Breast epithelium (tissue), 4 donors: ENCODE results near the gene CPTP. TPM values are rescaled to one million over a fixed set of nuclear protein-coding genes. Genes with fewer than 3 reads are reported as not detected.

Experiments
- DNase-seq, 2 donors: peaks; one replicate each; pipeline ENCODE4 v3.0.0-alpha.2; 2019; ENCODE audit warnings: low spot score in 2 of 2
- H3K27ac ChIP-seq, 2 donors: fragments of 200-600 bp; sonication (generic) in 1 of 2; one replicate each; pipeline ENCODE4 v1.5.1; 2016 to 2019; ENCODE audit warnings: mild to moderate bottlenecking in 1 of 2
- H3K27me3 ChIP-seq, 2 donors: fragments of 200-600 bp; sonication (generic) in 1 of 2; one replicate each; pipeline versions ENCODE4 v1.5.1 to v1.6.0; 2017 to 2019; ENCODE audit warnings: control low read depth in 1 of 2, mild to moderate bottlenecking in 1 of 2
- H3K36me3 ChIP-seq: fragments of 200-600 bp; one replicate; pipeline ENCODE4 v1.5.1; 2019
- H3K4me1 ChIP-seq, 2 donors: fragments of 200-600 bp; sonication (generic); one replicate each; pipeline ENCODE4 v1.5.1; 2016 to 2019; ENCODE audit warnings: control low read depth in 1 of 2
- H3K4me3 ChIP-seq, 3 donors: fragments of 200-600 bp; sonication (generic); 1 replicate in 2 of 3; 2 replicates in 1 of 3; pipeline ENCODE4 v1.5.1; 2016 to 2019; ENCODE audit warnings: mild to moderate bottlenecking in 3 of 3, moderate library complexity in 2 of 3
- H3K9me3 ChIP-seq, 2 donors: fragments of 200-600 bp; sonication (generic) in 1 of 2; one replicate each; pipeline ENCODE4 v1.5.1; 2016 to 2019; ENCODE audit warnings: control low read depth in 1 of 2
- POLR2A ChIP-seq: fragments of 450-650 bp; IDR thresholded peaks from one replicate; pipeline ENCODE4 v1.6.1; 2016; ENCODE audit warnings: antibody characterized with exemption, mild to moderate bottlenecking, moderate library complexity
- POLR2AphosphoS5 ChIP-seq, 3 donors: sonication (generic); formaldehyde crosslinking; IDR thresholded peaks; one replicate each; pipeline ENCODE4 v1.6.1; 2017; ENCODE audit warnings: antibody characterized with exemption in 3 of 3
- intact Hi-C: fragments of 100-400 bp; cut with DNase I; formaldehyde crosslinking; loops from one replicate; pipeline ENCODE4 v1.15.1; 2023; ENCODE audit warnings: low total_unique reads
- total RNA-seq, 3 donors: library from RNA; depleted of rRNA; stranded (reverse); fragments of >200 nt; gene quantifications; one replicate each; pipeline ENCODE4 v1.1.0, GENCODE V29; 2016
- TF ChIP-seq, protein P1 (sequence below), 3 donors: fragments of 450-650 bp; IDR thresholded peaks; one replicate each; pipeline ENCODE4 v1.5.1; 2016 to 2017; ENCODE audit warnings: antibody characterized with exemption in 3 of 3, mild to moderate bottlenecking in 3 of 3, moderate library complexity in 3 of 3

The CPTP gene
- total RNA-seq, 3 donors from 2014 or later = 9.0 to 16.4 (median 13.4) TPM

DNA sequence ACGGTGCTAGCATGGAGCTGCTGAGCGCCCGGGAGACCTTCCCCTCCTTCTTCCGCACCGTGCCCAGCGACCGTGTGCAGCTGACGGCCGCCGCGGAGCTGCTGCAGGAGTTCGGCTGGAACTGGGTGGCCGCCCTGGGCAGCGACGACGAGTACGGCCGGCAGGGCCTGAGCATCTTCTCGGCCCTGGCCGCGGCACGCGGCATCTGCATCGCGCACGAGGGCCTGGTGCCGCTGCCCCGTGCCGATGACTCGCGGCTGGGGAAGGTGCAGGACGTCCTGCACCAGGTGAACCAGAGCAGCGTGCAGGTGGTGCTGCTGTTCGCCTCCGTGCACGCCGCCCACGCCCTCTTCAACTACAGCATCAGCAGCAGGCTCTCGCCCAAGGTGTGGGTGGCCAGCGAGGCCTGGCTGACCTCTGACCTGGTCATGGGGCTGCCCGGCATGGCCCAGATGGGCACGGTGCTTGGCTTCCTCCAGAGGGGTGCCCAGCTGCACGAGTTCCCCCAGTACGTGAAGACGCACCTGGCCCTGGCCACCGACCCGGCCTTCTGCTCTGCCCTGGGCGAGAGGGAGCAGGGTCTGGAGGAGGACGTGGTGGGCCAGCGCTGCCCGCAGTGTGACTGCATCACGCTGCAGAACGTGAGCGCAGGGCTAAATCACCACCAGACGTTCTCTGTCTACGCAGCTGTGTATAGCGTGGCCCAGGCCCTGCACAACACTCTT, 7.6 kb downstream of the CPTP start:
- peak overlapping the region in 2 of 3 donors; percentile 15 to 47 for H3K4me3 ChIP-seq
- TF ChIP-seq, protein P1, sequence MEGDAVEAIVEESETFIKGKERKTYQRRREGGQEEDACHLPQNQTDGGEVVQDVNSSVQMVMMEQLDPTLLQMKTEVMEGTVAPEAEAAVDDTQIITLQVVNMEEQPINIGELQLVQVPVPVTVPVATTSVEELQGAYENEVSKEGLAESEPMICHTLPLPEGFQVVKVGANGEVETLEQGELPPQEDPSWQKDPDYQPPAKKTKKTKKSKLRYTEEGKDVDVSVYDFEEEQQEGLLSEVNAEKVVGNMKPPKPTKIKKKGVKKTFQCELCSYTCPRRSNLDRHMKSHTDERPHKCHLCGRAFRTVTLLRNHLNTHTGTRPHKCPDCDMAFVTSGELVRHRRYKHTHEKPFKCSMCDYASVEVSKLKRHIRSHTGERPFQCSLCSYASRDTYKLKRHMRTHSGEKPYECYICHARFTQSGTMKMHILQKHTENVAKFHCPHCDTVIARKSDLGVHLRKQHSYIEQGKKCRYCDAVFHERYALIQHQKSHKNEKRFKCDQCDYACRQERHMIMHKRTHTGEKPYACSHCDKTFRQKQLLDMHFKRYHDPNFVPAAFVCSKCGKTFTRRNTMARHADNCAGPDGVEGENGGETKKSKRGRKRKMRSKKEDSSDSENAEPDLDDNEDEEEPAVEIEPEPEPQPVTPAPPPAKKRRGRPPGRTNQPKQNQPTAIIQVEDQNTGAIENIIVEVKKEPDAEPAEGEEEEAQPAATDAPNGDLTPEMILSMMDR (IDR thresholded peaks at IDR 0.05) = no peak
- no peak for TF ChIP-seq POLR2AphosphoS5 (IDR thresholded peaks at IDR 0.05)
- no peak for TF ChIP-seq POLR2A
- intact Hi-C loops = no loop called here

DNA sequence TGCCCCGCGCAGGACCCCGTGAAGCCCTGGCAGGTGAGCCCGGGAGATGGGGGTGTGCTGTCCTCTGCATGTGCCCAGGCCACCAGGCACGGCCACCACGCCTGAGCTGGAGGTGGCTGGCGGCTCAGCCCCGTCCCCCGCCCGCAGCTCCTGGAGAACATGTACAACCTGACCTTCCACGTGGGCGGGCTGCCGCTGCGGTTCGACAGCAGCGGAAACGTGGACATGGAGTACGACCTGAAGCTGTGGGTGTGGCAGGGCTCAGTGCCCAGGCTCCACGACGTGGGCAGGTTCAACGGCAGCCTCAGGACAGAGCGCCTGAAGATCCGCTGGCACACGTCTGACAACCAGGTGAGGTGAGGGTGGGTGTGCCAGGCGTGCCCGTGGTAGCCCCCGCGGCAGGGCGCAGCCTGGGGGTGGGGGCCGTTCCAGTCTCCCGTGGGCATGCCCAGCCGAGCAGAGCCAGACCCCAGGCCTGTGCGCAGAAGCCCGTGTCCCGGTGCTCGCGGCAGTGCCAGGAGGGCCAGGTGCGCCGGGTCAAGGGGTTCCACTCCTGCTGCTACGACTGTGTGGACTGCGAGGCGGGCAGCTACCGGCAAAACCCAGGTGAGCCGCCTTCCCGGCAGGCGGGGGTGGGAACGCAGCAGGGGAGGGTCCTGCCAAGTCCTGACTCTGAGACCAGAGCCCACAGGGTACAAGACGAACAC, 8.3 kb downstream of the CPTP start:
- Histone ChIP-seq H3K27ac (no peak overlapping the region), H3K27me3 (no peaks in the 10 kb centered on the region), H3K4me1 (peaks cover 13 to 19% of the 10 kb centered on the region in 2 donors), H3K9me3 (no peaks in the 10 kb centered on the region), H3K4me3 (peak overlapping the region in 2 of 3 donors; percentile 15 to 47), H3K36me3 (no peaks in the 10 kb centered on the region)
- peak; percentile 75 to 85 for DNase-seq
- intact Hi-C loops = no loop called here
- TF ChIP-seq POLR2AphosphoS5 (IDR thresholded peaks at IDR 0.05) = no peak
- TF ChIP-seq POLR2A = no peak
- TF ChIP-seq, protein P1 (IDR thresholded peaks at IDR 0.05) = no peak

More for the DNA sequence above, 7.6 kb downstream of the CPTP start:
- no peaks in the 10 kb centered on the region for H3K9me3 ChIP-seq
- peaks cover 13 to 19% of the 10 kb centered on the region in 2 donors for H3K4me1 ChIP-seq
- no peaks in the 10 kb centered on the region for H3K27me3 ChIP-seq
- no peak overlapping the region for H3K27ac ChIP-seq
- no peak for DNase-seq
- H3K36me3 ChIP-seq = no peaks in the 10 kb centered on the region

DNA sequence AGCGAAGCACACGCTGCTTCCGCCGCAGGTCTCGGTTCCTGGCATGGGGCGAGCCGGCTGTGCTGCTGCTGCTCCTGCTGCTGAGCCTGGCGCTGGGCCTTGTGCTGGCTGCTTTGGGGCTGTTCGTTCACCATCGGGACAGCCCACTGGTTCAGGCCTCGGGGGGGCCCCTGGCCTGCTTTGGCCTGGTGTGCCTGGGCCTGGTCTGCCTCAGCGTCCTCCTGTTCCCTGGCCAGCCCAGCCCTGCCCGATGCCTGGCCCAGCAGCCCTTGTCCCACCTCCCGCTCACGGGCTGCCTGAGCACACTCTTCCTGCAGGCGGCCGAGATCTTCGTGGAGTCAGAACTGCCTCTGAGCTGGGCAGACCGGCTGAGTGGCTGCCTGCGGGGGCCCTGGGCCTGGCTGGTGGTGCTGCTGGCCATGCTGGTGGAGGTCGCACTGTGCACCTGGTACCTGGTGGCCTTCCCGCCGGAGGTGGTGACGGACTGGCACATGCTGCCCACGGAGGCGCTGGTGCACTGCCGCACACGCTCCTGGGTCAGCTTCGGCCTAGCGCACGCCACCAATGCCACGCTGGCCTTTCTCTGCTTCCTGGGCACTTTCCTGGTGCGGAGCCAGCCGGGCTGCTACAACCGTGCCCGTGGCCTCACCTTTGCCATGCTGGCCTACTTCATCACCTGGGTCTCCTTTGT, 9.1 kb downstream of the CPTP start:
- Histone ChIP-seq H3K4me1 (peaks cover 13 to 19% of the 10 kb centered on the region in 2 donors), H3K27me3 (no peaks in the 10 kb centered on the region), H3K9me3 (no peaks in the 10 kb centered on the region), H3K27ac (no peak overlapping the region), H3K36me3 (no peaks in the 10 kb centered on the region), H3K4me3 (peak overlapping the region in 1 of 3 donors; percentile 47)
- TF ChIP-seq POLR2AphosphoS5 (IDR thresholded peaks at IDR 0.05) = no peak
- TF ChIP-seq, protein P1 (IDR thresholded peaks at IDR 0.05) = no peak
- TF ChIP-seq POLR2A = no peak
- no peak for DNase-seq
- intact Hi-C loops = no loop called here

DNA sequence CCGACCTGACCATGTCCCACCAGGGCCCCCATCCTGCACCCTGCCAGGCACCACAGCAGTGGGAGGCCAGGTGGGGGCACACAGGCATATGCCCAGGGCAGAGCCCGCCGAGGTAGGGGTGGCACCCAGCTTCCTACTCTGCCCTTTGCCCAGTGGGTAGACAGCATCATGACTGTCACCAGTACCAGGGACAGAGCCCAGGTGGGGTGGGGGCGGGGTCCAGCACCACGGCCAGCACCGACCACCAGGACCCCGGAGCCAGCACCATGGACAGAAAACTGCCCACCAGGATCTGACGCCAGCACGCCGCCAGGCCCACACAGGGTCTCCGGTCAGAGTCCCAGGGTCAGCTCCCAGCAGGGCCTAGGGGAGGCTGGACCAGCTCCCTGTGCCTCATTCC, 10.2 kb downstream of the CPTP start:
- TF ChIP-seq, protein P1 (IDR thresholded peaks at IDR 0.05) = no peak
- TF ChIP-seq POLR2A = no peak
- intact Hi-C loops = no loop called here
- Histone ChIP-seq H3K27ac (no peak overlapping the region), H3K4me1 (peaks cover 13 to 19% of the 10 kb centered on the region in 2 donors), H3K36me3 (no peaks in the 10 kb centered on the region), H3K27me3 (no peaks in the 10 kb centered on the region), H3K9me3 (no peaks in the 10 kb centered on the region), H3K4me3 (no peak overlapping the region)
- no peak for DNase-seq

DNA sequence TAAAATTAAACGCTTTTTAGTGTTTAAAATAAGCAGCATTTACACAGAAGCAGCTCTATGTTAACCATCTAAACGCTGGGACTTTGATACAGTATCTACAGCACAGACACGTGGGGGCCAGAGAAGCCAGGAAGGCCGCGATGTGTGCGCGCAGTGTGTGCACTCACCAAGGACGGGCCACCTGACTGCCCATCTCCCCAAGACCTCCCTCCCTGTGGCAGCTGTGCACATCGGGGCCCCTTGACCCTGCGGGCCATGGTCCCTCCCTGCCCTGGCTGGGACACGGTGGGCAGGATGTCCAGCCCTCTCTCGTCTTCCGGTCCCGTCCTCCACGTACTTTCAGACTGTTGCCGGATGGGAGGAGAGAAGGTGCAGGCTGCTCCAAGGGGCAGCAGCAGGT, 10.7 kb downstream of the CPTP start:
- no peak for DNase-seq
- H3K4me3 ChIP-seq = no peak overlapping the region
- H3K9me3 ChIP-seq = no peaks in the 10 kb centered on the region
- TF ChIP-seq, protein P1 (IDR thresholded peaks at IDR 0.05) = no peak
- TF ChIP-seq POLR2AphosphoS5 (IDR thresholded peaks at IDR 0.05) = no peak
- no peak for TF ChIP-seq POLR2A
- H3K36me3 ChIP-seq = no peaks in the 10 kb centered on the region
- no peaks in the 10 kb centered on the region for H3K27me3 ChIP-seq
- intact Hi-C loops = no loop called here
- H3K27ac ChIP-seq = no peak overlapping the region
- H3K4me1 ChIP-seq = peaks cover 13 to 19% of the 10 kb centered on the region in 2 donors
